PC-3 (cell line): Measurements from ENCODE around the gene DIP2A. TPM values are rescaled to one million over a fixed set of nuclear protein-coding genes. Genes with fewer than 3 reads are reported as not detected.

Experiments
- ATAC-seq: fragments of 200-7000 bp; cut with Tn5 transposase; 2 replicates; pipeline ENCODE4 v1.9.1; 2020; ENCODE audit warnings: mild to moderate bottlenecking, moderate library complexity
- BruUV-seq: library from RNA; stranded (reverse); fragments of 400-500 nt; replicated peaks from 2 replicates; lab custom pipeline; 2021; lab: Mats Ljungman, UMichigan
- CTCF ChIA-PET: fragments of 300-600 bp; sonication (Branson Sonifier 250); formaldehyde crosslinking; loops from one replicate; lab custom pipeline; 2022; ENCODE audit warnings: antibody characterized with exemption; lab: Charles Lee
- POLR2A ChIA-PET: fragments of 300-600 bp; sonication (Branson Sonifier 250); formaldehyde crosslinking; loops from one replicate; lab custom pipeline; 2022; ENCODE audit warnings: antibody characterized with exemption; ENCODE audit not compliant: unreplicated experiment; lab: Charles Lee
- DNase-seq: peaks from one replicate; pipeline ENCODE4 v3.0.0-alpha.2; 2015
- H2AFZ ChIP-seq: fragments of 300-600 bp; sonication (generic); 2 replicates; pipeline ENCODE4 v1.6.0; 2016; ENCODE audit warnings: antibody characterized with exemption, low read length
- H3F3A ChIP-seq: fragments of 300-600 bp; sonication (generic); one replicate; pipeline ENCODE4 v1.6.0; 2017; ENCODE audit warnings: antibody characterized with exemption, low read length, control low read depth, mild to moderate bottlenecking; ENCODE audit not compliant: unreplicated experiment
- H3K27ac ChIP-seq: fragments of 300-600 bp; sonication (generic); 2 replicates; pipeline ENCODE4 v1.5.1; 2016; ENCODE audit warnings: mild to moderate bottlenecking, low read length
- H3K27me3 ChIP-seq: fragments of 300-600 bp; sonication (generic); 2 replicates; pipeline ENCODE4 v1.6.1; 2016; ENCODE audit warnings: low read length, mixed read lengths
- H3K36me3 ChIP-seq: fragments of 300-600 bp; sonication (generic); 2 replicates; pipeline ENCODE4 v1.6.1; 2016; ENCODE audit warnings: low read depth, mixed run types, low read length, mixed read lengths
- H3K4me1 ChIP-seq: fragments of 300-600 bp; sonication (generic); 2 replicates; pipeline ENCODE4 v1.5.1; 2016; ENCODE audit warnings: low read length; ENCODE audit not compliant: insufficient read depth
- H3K4me2 ChIP-seq: fragments of 300-600 bp; sonication (generic); 2 replicates; pipeline ENCODE4 v1.6.0; 2016; ENCODE audit warnings: low read length
- H3K4me3 ChIP-seq: fragments of 300-600 bp; sonication (generic); 2 replicates; pipeline ENCODE4 v1.5.1; 2016; ENCODE audit warnings: mild to moderate bottlenecking, low read length, mixed read lengths
- H3K79me2 ChIP-seq: fragments of 300-600 bp; sonication (generic); 2 replicates; pipeline ENCODE4 v1.6.1; 2017; ENCODE audit warnings: low read length, mixed read lengths
- H3K9ac ChIP-seq: fragments of 300-600 bp; sonication (generic); 2 replicates; pipeline ENCODE4 v1.6.0; 2016; ENCODE audit warnings: mild to moderate bottlenecking, low read length
- H3K9me2 ChIP-seq: fragments of 300-600 bp; sonication (generic); replicated peaks from 2 replicates; pipeline ENCODE4 v1.6.1; 2016; ENCODE audit warnings: mixed run types, low read length, mixed read lengths
- H3K9me3 ChIP-seq: fragments of 300-600 bp; sonication (generic); 2 replicates; pipeline ENCODE4 v1.6.1; 2016; ENCODE audit warnings: low read length, mixed read lengths
- H4K20me1 ChIP-seq: fragments of 300-600 bp; sonication (generic); 2 replicates; pipeline ENCODE4 v1.6.1; 2016; ENCODE audit warnings: low read length, mixed read lengths
- EZH2 ChIP-seq: fragments of 300-600 bp; sonication (generic); IDR thresholded peaks from one replicate; pipeline ENCODE4 v1.6.1; 2017; ENCODE audit warnings: antibody characterized with exemption, mild to moderate bottlenecking, low read length; ENCODE audit not compliant: unreplicated experiment
- EZH2phosphoT487 ChIP-seq: fragments of 300-600 bp; sonication (generic); IDR thresholded peaks from 2 replicates; pipeline ENCODE4 v1.6.1; 2018; ENCODE audit warnings: mild to moderate bottlenecking, antibody characterized with exemption, low read length, borderline replicate concordance
- intact Hi-C: fragments of 100-400 bp; cut with micrococcal nuclease; formaldehyde crosslinking; loops from 2 replicates; pipeline ENCODE4 v1.9.0; 2023
- total RNA-seq: library from RNA; depleted of rRNA; stranded (reverse); fragments of >200 nt; gene quantifications from 2 replicates; pipeline ENCODE4 v1.2.3, GENCODE V29; 2014
- TF ChIP-seq, protein P1 (sequence below): fragments of 300-600 bp; sonication (generic); conservative IDR thresholded peaks from 2 replicates; pipeline ENCODE4 v1.5.1; 2017; ENCODE audit warnings: antibody characterized with exemption, low read depth, mild to moderate bottlenecking, low read length

The DIP2A gene
- total RNA-seq, 1 experiment from 2014 or later = 23.7 TPM

DNA sequence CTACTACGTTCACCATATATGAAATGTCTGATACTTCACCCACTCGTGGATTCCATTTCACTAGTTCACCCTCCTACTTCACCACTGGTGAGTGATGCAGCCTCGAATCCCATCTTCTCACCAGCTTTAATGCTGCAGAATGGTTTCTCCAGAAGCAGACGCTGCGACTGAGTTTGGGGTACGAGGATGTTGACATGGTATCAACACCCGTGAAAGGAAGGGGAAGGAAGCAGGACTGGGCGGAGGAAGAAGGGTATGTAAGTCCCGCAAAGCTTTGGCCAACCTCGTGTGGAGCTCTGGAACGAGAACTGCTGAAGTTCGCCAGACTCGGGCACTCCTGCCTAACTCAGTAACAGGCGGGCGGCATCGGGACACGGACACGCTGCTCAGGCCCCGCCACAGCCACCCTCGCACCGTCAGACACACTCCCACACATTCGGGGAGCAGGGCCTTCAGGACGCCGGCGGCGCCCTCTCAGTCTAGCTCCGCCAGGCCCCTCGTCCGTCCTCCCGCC is 833 bp upstream of the DIP2A start:
- no peak for TF ChIP-seq EZH2
- TF ChIP-seq, protein P1, sequence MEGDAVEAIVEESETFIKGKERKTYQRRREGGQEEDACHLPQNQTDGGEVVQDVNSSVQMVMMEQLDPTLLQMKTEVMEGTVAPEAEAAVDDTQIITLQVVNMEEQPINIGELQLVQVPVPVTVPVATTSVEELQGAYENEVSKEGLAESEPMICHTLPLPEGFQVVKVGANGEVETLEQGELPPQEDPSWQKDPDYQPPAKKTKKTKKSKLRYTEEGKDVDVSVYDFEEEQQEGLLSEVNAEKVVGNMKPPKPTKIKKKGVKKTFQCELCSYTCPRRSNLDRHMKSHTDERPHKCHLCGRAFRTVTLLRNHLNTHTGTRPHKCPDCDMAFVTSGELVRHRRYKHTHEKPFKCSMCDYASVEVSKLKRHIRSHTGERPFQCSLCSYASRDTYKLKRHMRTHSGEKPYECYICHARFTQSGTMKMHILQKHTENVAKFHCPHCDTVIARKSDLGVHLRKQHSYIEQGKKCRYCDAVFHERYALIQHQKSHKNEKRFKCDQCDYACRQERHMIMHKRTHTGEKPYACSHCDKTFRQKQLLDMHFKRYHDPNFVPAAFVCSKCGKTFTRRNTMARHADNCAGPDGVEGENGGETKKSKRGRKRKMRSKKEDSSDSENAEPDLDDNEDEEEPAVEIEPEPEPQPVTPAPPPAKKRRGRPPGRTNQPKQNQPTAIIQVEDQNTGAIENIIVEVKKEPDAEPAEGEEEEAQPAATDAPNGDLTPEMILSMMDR = no peak
- TF ChIP-seq EZH2phosphoT487 = no peak
- H3K4me2 ChIP-seq = peak overlapping the region; percentile 91
- H3K4me3 ChIP-seq = peak overlapping the region; percentile 69
- no peaks in the 10 kb centered on the region for H3K27me3 ChIP-seq
- H3K9me2 ChIP-seq = no peaks in the 10 kb centered on the region
- no peaks in the 10 kb centered on the region for H3F3A ChIP-seq
- POLR2A ChIA-PET = interaction anchor here (0.6 kb wide), 1 partner anchor 78 kb away, joined by 4 read pairs; no protein-coding TSS in a partner anchor
- BruUV-seq = no TSS peak
- H2AFZ ChIP-seq = peak overlapping the region; percentile 77
- peak; percentile 8 for ATAC-seq
- peak overlapping the region; percentile 70 for H3K27ac ChIP-seq
- peaks cover 10% of the 10 kb centered on the region; the same call in 1 of the 2 replicates for H3K36me3 ChIP-seq
- DNase-seq = peak; percentile 25
- intact Hi-C loops = loop anchor here (1.0 kb wide), 1 partner anchor 51 kb away; no protein-coding TSS in a partner anchor
- no peaks in the 10 kb centered on the region for H4K20me1 ChIP-seq
- CTCF ChIA-PET = interaction anchor here (0.5 kb wide), 1 partner anchor 74 kb away, joined by 3 read pairs; no protein-coding TSS in a partner anchor
- H3K4me1 ChIP-seq = peaks cover 28% of the 10 kb centered on the region
- H3K9ac ChIP-seq = peak overlapping the region; percentile 97
- peaks cover 92% of the 10 kb centered on the region for H3K79me2 ChIP-seq
- H3K9me3 ChIP-seq = no peaks in the 10 kb centered on the region

- ATAC-seq = no peak
- Histone ChIP-seq H3K4me1 (peaks cover 28% of the 10 kb centered on the region), H3K9me3 (no peaks in the 10 kb centered on the region), H3K27me3 (no peaks in the 10 kb centered on the region), H3K9me2 (no peaks in the 10 kb centered on the region), H3K4me3 (peak overlapping the region; percentile 89), H3K27ac (no peak overlapping the region), H3F3A (no peaks in the 10 kb centered on the region), H3K79me2 (peaks cover 88% of the 10 kb centered on the region), H3K36me3 (peaks cover 15% of the 10 kb centered on the region; the same call in 1 of the 2 replicates), H3K9ac (peak overlapping the region; percentile 79), H4K20me1 (no peaks in the 10 kb centered on the region), H3K4me2 (peak overlapping the region; percentile 98), H2AFZ (peak overlapping the region; percentile 78)
- CTCF ChIA-PET = no interaction called here
- intact Hi-C loops = no loop called here
- TF ChIP-seq EZH2 (no peak), EZH2phosphoT487 (no peak)
- TF ChIP-seq, protein P1 = no peak
- no peak for DNase-seq
- POLR2A ChIA-PET = interaction anchor here (0.6 to 0.9 kb wide), 2 partner anchors 41 to 87 kb away, joined by 3 to 4 read pairs; no protein-coding TSS in a partner anchor
- no TSS peak for BruUV-seq
Observed at GRCh38 chr21:46459024-46459355, 299 bp downstream of the DIP2A start.
